Stimulated activated CD4-positive, alpha-beta T cell treated with anti-CD3 and anti-CD28 coated beads, Interleukin-15, amount 100 ng/mL, for 48 hours (primary cell): Measurements from ENCODE around the gene DPP4.
A peak's percentile ranks its signal among the peaks of the same experiment; 100 is the strongest.

Experiments
- DNase-seq, 2 donors: peaks; one replicate each; pipeline ENCODE4 v3.0.0-alpha.2; 2020; ENCODE audit warnings: low read depth in 2 of 2

The DPP4 gene

DNA sequence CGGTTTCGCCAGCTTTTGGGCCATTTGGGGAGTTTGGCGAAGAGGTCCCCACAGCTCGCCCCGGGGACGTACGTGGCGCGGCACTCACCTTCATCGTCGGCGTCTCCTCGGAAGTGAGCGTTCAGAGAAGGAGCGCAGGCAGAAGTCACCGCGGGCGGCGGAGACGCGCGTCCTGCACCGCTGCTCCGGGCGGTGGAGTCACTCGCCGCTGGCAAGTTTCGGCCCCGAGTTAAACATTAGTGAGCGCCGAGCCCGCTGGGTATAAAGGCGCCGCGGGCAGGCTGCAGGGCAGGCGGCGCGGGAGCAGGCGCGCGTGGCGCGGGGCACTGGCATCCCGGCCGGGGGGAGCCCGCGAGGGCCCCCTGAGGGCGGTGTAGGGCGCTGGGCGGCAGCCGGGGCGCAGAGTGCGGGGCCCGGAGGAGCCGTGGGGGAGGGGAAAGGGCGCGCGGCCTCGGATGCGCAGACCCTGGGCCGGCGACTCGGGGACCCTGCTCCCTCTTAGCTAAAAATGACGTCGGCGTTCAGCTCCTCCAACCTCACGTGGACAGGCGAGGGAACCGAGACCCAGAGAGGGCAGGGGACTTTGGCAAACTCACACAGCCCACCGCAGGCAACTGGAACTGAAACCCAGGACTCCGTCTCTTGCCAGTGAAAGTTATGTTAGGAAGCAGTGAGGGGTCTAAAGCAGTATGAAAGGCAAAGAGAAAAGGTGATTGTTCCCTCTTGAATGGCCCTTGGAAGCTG is at the start of gene DPP4:
TSS of gene DPP4 (minus strand) at position 328 of the 744 bp plus-strand sequence. CDS start at position 94, 234 bp downstream.
- peak; percentile 27 to 41 for DNase-seq

DNA sequence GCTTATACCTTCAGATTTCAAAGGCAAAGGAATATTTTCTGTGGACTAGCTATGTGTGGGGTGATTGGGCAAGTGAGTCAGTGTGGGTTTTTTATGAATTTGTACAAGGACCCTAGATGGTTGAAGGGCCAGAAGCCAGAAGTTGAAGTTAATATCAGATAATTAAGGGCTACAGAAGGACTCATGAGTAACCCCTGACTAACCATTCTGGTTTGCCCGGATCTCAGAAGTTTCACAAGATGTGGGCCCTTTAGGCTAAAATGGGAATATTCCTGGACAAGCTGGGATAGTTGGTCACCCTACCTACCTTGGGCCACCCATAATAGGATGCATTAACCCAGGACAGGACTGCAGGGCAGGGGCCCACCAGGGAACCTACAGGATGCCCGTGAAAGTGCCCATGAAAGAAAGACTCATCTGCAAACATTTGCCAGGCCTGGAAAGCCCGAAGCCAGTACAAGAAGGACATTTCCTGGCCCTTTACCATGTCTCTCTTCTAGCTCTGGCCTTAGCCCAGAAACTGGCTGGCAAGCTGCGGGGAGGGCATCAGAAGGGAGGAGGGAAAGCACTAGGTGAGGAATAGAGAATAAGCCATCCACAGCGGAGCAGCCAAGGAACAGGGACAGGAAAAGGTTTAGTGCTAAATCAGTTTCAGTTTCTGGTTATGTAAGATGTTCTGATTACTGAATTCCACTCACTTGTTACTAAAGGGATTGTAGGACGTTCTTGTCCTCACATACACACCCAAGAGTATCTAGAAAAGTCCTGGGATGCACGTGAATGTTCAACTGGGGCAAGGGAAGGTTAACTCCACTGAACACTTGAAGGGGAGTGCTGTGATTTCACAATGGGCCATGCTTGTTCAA is 44.4 kb upstream of the DPP4 start:
- no peak for DNase-seq

DNA sequence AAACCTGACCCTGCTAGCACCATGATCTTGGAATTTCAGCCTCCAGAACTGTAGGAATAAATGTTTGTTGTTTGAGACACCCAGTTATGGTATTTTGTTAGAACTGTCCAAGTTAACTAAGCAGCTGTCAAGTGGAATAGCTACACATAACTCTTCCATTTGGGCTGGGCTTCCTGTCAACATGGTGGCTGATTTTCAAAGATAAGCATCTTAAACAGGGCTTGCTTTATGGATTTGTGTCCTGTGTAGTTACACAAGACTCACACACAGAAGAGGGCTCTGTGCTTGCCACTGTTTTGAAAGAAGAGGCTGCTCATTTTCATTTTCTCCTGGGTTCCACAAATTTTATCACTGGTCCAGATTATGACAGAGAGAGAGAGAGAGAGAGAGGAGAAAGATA is 42.3 kb upstream of the DPP4 start:
- DNase-seq: no peak

DNA sequence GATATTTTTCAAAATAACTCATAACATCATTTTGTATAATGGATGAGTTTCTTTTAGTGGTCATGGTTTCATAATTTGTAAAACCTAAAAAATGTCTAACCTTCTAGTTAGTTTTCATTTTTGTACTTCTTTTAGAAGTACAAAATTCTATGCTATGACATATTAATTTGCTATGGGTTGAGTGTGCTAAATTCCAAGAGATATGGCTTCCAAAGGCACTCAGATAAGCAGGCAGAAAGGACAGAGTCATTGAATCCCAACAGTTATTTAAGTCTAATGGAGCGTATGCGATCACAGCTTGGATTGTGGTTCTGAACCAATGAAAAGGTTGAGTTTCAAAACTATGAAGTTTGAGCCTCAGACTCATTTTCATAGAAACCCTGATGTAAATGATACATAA is 41.1 kb upstream of the DPP4 start:
- DNase-seq: no peak

DNA sequence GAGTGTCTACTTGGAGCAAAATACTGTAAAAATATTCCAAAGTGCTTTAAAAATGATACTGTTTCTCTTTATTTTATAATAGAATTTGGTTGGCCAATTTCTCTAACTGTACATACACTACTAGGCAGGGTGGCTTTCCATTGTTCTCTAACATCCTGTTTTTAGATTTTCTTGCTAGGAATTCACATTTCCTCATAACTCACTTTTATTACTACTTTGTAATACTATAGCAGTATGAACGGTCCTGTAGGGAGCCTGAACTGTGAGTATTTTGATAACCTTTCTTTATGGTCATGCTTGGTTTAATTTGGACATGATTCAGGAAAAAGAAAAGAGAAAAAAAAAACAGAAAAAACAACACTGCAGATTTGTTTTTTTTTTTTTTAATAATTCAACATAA is 40.3 kb upstream of the DPP4 start:
- no peak for DNase-seq

DNA sequence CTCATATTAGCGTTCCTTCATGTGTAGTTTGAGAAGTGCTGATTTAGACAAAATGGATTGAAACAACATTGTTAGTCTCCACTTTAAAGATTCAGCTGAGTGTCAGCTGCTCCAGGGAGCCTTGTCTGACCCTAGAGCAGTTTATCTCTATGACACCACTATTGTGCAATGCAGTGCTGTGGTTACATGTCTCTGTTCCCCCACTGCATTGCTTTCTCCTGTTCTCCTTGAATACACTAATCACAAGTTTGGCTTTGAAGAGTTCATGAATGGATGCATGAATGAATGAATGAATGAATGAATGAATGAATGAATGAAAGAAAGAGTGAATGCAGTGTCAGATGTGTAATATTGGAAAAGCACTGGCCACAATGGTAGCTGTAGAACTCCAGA is 39.8 kb upstream of the DPP4 start:
- no peak for DNase-seq

DNA sequence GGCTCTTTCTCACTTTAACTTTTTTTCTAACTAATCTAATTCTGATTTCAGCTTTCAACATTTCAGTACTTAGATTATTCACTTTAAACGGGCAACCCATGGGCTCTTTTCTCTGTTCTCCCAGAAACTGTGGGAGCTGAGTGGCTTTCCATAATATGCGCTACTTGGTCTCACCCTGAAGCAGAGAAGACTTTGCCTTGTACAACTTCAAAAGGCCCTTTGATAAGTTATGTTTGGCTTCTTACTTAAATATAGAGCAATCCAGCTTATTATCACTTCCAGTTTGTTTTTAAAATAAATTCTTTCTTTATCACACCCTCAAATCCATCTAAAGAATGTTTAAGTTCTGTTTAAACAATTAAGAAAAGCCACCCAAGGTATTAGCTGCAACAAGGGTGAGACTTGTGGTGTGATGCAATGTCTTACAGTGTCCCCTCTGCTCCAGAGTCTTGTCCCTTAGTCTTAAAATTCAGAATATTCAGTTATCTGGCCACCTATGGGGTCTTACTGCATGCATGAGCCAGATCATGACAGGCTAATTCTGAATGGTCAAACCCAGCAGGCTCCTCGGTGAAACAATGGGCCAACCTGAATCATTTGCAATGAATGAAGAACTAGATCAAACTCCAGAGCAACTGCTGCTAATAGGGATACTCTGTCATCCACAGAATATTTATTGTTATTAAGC is 39.2 kb upstream of the DPP4 start:
- DNase-seq: no peak

DNA sequence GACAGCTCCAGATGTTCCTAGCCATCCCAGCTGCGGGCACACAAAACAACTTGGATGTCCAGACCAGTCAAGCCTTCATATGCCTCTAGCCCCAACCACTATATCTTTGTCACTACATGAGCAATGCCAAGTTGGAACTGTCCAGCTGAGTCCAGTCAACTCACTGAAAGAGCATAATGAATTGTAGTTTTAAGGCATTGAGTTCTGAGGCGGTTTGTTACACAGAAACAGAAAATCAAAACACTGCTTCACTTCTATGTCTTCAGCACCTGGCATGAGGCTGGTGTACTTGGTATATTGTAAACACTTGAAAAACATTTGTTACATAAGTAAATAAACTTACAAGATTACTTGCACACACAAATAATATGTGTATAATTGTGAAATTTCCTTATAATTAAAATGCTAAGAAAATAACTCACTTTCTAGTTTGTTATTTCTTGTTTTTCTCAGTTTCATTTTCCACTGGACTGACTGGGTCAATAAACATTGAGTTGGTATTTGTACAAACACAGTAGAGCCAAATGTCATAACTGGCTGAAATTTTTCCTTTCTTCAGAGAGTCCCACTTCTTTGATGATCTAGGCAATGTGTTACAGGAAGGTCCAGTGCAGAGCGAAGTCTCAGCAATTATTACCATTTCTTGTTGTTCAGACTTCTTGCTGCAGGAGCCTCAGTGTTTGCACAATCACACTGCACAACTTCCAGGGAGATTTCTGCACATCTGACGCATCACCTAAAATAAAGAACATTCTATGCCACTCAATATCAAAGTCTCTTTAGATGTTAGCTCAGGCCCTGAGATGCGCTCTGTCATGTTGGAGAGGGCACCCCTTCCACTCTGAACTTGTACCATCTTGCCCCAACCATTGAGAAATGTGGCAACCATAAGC is 38.2 kb upstream of the DPP4 start:
- no peak for DNase-seq

DNA sequence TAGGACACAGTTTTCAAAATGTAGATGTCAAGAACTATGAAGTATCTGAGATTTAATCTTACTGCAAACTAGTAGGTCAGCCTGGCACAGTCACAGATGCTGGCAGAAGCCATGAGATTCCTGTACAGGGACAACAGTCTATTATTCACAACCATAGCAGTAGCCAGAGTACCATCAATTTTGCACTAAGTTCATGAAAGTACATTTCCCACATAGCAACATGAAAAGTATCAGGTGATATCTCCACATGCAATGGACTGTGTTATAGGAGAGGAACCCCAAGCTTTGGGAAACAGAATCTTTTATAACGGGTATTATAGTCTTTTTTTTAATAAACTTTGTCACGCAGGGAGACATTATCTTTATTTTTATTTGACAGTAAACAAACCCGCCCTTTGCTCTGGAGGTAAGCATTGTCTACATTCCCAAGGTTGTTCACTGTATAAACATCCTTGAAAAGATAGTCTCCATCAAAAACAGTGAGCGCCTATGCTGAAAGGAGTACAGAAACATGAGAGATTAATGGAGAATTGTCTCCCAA is 33.4 kb upstream of the DPP4 start:
- DNase-seq: no peak

DNA sequence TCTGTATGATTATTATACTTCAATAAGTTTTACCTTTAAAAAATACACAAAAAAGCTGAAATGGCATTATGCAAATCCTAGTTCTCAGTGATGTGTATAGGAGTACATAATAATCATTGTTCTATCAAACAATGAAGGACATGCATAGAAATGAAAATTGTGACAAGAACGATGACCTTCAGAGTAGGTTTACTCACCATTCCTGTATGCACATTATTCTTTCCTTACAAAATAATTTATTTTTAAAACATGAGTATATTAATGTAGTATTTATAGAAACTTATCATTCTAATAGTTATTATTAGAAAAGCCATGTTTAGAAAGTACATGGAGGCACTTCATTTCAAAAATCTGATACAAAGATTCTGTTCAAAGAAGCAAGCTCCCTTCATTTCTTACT is 32.7 kb upstream of the DPP4 start:
- DNase-seq: no peak

DNA sequence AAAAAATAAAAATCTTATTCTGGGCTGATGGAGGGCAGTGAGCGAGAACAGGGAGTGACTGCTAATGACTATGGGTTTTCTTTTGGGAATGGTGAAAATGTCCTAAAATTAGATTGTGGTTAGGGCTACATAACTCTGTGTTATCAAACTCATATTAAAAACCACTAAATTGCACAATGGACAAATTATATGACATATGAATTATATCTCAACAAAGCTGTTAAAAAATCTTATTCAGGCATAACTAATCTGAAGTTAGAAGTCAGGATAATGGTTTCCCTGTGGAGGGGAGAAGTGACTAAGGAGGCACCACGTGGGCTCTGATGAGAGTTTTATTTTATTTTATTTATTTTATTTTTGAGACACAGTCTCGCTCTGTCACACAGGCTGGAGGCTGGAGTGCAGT is 32.1 kb upstream of the DPP4 start:
- DNase-seq: no peak

DNA sequence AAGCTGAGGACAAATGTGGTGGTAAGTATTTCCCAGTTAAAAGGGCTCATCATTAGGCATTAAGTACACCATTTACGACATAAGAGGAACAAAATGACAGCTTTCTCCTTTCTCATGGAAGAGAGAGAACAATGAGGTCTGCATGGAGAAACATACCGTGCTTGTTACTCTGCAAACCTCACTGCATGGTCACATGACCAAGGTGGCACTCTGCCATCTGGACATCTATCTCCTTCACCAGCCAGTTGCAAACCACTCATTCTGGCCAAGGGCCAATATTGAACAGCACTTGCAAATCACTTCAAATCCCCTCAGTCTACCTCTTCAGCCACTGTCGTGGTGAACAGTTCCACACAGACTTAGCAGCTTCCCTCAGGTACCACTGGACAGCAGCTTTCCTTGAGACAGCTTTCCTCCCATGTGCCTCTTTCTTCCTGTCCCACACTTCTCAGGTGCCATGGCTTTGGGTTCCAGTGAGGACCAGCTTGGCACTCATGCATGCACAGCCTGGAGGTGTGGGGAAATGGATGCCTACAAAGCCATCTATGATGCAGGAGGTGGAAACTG is 29.5 kb upstream of the DPP4 start:
- DNase-seq: no peak

DNA sequence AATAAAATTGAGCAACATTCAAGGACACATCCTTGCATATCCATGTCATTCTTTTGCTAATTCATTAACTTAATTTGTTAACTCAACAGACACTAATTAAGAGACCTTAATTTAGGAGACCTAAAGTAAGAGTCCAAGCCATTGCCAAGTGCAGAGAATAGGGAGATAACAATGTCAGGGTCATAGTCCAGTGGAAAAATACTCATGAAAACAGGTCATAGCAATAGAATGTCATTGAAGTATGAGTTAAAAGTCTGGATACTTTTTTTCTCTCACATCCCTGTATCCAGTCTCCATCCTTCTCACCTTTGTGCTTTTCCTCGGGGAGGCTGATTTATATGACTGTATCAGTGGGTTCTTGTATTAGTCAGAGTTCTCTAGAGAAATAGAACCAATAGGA is 26.6 kb upstream of the DPP4 start:
- no peak for DNase-seq

DNA sequence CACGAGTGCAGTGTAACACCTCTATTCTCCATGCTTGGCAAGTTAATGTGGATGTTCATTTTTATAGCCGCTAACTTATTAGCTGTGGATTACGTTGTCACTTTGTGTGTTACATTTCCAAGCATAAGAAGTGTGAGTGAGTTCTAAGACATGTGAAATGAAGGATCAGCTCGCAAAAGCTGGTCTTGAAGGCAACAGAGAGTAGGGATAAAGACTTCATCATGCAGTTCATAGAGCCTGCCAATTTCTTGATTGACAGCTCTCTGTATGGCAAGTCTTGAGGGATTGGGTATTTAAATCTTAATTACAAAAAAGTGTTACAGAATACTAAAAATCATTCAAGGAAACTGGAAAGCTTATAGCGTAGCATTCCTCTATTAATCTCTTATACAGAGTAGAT is 25.8 kb upstream of the DPP4 start:
- DNase-seq: no peak

DNA sequence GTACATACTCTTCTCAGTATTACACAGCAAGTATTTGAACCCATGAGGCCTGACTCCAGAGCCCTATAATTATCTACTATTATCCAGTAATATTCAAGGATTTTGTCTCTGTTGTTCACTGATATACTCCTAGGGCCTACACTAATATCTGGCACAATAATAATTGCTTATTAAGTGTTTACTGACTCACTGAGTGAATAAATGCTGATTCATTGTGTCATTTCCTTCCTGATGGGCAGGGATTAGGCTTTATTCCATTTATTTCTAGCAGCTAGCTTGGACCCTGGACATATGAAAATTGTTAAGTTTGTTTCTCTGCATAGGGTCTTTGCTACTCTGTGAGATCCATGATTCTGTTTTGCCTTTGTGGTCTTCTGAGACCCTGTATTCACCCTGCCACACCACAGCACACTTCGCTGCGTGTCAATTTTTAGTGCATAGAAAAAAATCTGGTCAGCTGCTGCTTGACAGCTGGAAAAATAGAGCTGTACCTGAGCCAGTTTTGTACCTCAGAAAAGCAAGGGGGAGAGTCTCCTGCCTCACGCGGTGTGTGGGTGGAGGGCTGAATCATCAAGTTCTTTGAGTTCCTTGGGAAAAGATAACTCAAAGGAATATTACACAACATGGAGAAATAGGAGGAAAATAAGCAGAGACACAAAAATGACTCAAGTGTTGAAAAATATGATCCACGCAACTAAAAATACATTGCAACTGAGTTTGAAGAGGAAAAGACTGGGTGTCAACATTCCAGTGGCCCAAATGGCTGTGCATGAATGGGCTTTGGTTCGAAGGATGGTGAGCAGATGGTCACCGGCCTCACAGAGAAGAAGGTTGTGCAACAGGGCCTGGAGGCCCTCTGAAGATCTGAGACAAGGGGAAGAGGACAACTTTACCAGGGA is 18.9 kb upstream of the DPP4 start:
- DNase-seq: no peak

DNA sequence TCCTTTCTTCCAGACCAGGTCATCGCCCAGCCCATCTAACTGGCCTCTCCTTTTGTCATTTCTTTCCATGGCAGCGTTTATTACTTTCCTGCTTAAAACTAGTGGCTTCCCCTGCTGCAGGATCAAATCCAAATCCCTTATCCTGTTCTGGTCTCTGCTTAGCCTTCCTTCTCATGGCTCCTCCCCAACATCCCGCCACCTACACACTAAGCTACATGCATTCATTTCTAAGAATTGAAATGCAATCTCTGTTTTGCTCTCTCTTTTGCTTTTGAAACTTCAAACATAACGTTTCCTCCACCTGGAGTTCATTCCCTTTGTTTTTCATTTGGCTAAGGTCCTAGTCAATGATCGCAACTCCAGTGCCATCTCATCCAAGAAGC is 18.0 kb upstream of the DPP4 start:
- DNase-seq: no peak

DNA sequence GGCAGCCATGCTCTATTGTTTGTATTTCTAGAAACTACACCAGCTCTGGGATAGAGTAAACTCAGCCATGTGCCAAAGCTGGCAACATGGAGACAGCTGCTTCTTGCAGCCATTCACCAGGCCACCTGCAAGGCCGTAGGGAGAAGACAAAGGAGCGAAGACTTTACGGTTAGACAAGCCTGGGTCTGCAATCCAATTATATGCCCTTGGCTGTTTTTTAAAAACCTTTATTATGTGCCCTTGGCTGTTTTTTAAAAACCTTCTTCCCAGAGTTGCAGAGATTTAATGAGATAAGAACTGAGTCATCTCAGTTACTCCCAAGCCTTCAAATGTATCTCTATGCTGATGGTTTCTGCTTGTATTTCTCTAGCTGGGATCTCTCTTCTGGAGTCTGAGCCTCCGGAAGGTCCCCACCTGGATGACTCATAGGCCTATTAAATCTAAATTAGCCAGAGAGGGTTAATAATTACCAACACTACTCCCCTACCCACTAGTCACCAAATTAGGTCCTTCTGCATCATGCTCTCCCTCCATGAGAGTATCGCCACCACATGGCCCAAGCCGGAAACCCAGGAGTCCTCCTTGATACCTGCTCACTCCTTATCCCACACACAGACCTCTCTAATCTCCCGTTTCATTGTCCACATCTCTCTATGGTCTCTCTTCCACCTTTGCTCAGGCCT is 17.5 kb upstream of the DPP4 start:
- no peak for DNase-seq

DNA sequence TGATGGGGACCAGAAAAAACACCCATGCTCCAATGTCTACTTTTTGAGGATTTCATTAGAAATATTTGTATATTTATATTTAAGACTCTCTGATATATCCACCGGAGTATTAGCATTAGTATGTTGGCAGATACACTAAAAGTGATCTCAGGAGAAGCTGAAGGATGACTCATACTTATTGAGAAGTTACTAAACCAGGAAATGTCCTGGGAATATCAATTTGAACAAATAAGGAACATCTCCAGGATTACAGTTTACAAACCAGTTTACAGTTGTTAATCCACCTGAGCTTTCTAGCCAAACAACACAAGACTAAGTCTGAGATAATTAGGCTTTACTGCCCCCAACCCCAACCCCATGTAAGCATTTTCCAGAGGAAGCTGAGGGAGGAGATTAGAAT is 16.1 kb upstream of the DPP4 start:
- DNase-seq: no peak

DNA sequence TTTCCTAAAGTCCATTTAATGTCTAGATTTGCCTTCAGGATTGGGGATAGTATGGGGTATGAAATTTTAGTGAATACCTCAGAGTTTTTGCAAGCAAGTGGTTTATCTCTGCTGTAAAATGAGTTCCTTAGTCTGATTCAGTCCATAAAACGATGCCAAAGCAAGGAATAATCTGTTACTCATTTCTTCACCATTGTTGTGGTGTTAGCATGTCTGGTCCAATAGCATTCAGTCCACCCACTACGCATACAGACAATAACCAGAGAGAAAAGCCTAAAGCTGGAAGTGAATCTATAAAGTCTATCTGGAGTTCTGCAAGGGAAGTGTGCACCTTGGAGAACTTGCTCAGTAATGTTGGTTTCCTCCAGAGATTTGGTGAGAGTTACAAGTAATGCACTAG is 12.9 kb upstream of the DPP4 start:
- DNase-seq: no peak
